Panc1 (cell line): ENCODE measurements around the gene GABRB1. TPM values are rescaled to one million over a fixed set of nuclear protein-coding genes. Genes with fewer than 3 reads are reported as not detected.

ENCODE experiments used
- ATAC-seq: fragments of 200-7000 bp; cut with Tn5 transposase; 2 replicates; pipeline ENCODE4 v1.9.1; 2020; ENCODE audit warnings: mild to moderate bottlenecking, moderate library complexity
- BruUV-seq: library from RNA; stranded (reverse); fragments of 400-500 nt; replicated peaks from 2 replicates; lab custom pipeline; 2021; lab: Mats Ljungman, UMichigan
- CTCF ChIA-PET: fragments of 300-600 bp; sonication (Branson Sonifier 250); formaldehyde crosslinking; loops from one replicate; lab custom pipeline; 2022; ENCODE audit warnings: antibody characterized with exemption; lab: Charles Lee
- POLR2A ChIA-PET: fragments of 300-600 bp; sonication (Branson Sonifier 250); formaldehyde crosslinking; loops from one replicate; lab custom pipeline; 2022; ENCODE audit warnings: antibody characterized with exemption; lab: Charles Lee
- DNase-seq: peaks from one replicate; pipeline ENCODE4 v3.0.0-alpha.2; 2010; ENCODE audit warnings: low read depth, low spot score
- H3K27ac ChIP-seq: 2 replicates; pipeline ENCODE4 v1.5.1; 2011; ENCODE audit warnings: mild to moderate bottlenecking, low read length, inconsistent platforms
- H3K27me3 ChIP-seq: fragments of 200-500 bp; sonication (Bioruptor generic); 2 replicates; pipeline ENCODE4 v1.6.0; 2014; ENCODE audit warnings: low read length, inconsistent platforms; ENCODE audit not compliant: control insufficient read depth, insufficient read depth
- H3K36me3 ChIP-seq: fragments of 200-500 bp; sonication (Bioruptor generic); 2 replicates; pipeline ENCODE4 v1.5.1; 2014; ENCODE audit warnings: inconsistent platforms, mild to moderate bottlenecking, low read length, moderate library complexity; ENCODE audit not compliant: control insufficient read depth, insufficient read depth
- H3K4me1 ChIP-seq: 2 replicates; pipeline ENCODE4 v1.5.1; 2011; ENCODE audit warnings: inconsistent platforms, mild to moderate bottlenecking, low read length, moderate library complexity; ENCODE audit not compliant: control insufficient read depth, insufficient read depth
- H3K4me3 ChIP-seq, 2 experiments: 2 replicates each; pipeline ENCODE4 v1.5.1; 2011 to 2012; ENCODE audit warnings: low read depth in 2 of 2, low read length in 2 of 2, mild to moderate bottlenecking in 2 of 2, inconsistent platforms in 1 of 2, moderate library complexity in 1 of 2
- H3K9me3 ChIP-seq: fragments of 200-500 bp; sonication (Bioruptor generic); 2 replicates; pipeline ENCODE4 v1.5.1; 2014; ENCODE audit warnings: low read depth, mild to moderate bottlenecking, inconsistent platforms, low read length, moderate library complexity; ENCODE audit not compliant: control insufficient read depth, insufficient read depth
- CTCF ChIP-seq: fragments of 450-650 bp; IDR thresholded peaks from 2 replicates; pipeline ENCODE4 v1.5.1; 2017; ENCODE audit warnings: mild to moderate bottlenecking
- POLR2AphosphoS5 ChIP-seq: IDR thresholded peaks from 2 replicates; pipeline ENCODE4 v1.6.1; 2012; ENCODE audit warnings: mild to moderate bottlenecking, low read depth, low read length, moderate library complexity
- REST ChIP-seq, 2 experiments: IDR thresholded peaks; 2 replicates each; pipeline ENCODE4 v1.6.1; 2011 to 2012; ENCODE audit warnings: low read depth in 2 of 2, control low read depth in 1 of 2, low read length in 1 of 2, mild to moderate bottlenecking in 1 of 2, moderate library complexity in 1 of 2; ENCODE audit not compliant: insufficient read depth in 1 of 2
- SIN3A ChIP-seq: IDR thresholded peaks from 2 replicates; pipeline ENCODE4 v1.6.1; 2012; ENCODE audit warnings: low read depth, mild to moderate bottlenecking, low read length, moderate library complexity, borderline replicate concordance; ENCODE audit not compliant: insufficient read depth
- TCF7L2 ChIP-seq: IDR thresholded peaks from 2 replicates; pipeline ENCODE4 v1.6.1; 2011; ENCODE audit warnings: mild to moderate bottlenecking, low read depth, low read length, inconsistent platforms
- in situ Hi-C: cut with HindIII; loops from 2 replicates; pipeline ENCODE4 v1.10.0; 2016; ENCODE audit warnings: low sequenced_read_pairs, low pct_unique_long_range_greater_than_20kb
- intact Hi-C: fragments of 100-400 bp; cut with micrococcal nuclease; formaldehyde crosslinking; loops from one replicate; pipeline ENCODE4 v1.10.0; 2022; ENCODE audit not compliant: unreplicated experiment
- total RNA-seq: library from RNA; stranded (reverse); gene quantifications from one replicate; pipeline ENCODE4 v1.2.1, GENCODE V29; 2021; ENCODE audit not compliant: unreplicated experiment

The GABRB1 gene
- total RNA-seq, 1 experiment from 2014 or later: not detected

GRCh38 chr4:47349326-47349725, 318.0 kb downstream of the GABRB1 start:
- in situ Hi-C loops (no loop called here), intact Hi-C loops (no loop called here)
- no peaks in the 10 kb centered on the region for H3K9me3 ChIP-seq
- H3K36me3 ChIP-seq: no peaks in the 10 kb centered on the region
- TF ChIP-seq POLR2AphosphoS5 (no peak), TCF7L2 (no peak), REST (IDR thresholded peaks at IDR 0.05; ENCODE audit: insufficient read depth in 1 of 2, low read depth in 2 of 2, low read length in 1 of 2) (no peak), SIN3A (no peak), CTCF (no peak)
- no peaks in the 10 kb centered on the region for H3K27me3 ChIP-seq
- no peak overlapping the region for H3K27ac ChIP-seq
- ChIA-PET POLR2A (no interaction called here), CTCF (no interaction called here)
- no peaks in the 10 kb centered on the region for H3K4me1 ChIP-seq
- ATAC-seq (no peak), DNase-seq (peak; percentile 55)
- H3K4me3 ChIP-seq: no peak overlapping the region
- no TSS peak for BruUV-seq

GRCh38 chr4:47355568-47355967, 324.2 kb downstream of the GABRB1 start:
- TF ChIP-seq CTCF (no peak), SIN3A (no peak), POLR2AphosphoS5 (no peak), TCF7L2 (no peak), REST (IDR thresholded peaks at IDR 0.05; ENCODE audit: insufficient read depth in 1 of 2, low read depth in 2 of 2, low read length in 1 of 2) (no peak)
- ATAC-seq: no peak
- no peak overlapping the region for H3K4me3 ChIP-seq
- no peaks in the 10 kb centered on the region for H3K27me3 ChIP-seq
- ChIA-PET CTCF (no interaction called here), POLR2A (no interaction called here)
- BruUV-seq: no TSS peak
- no peaks in the 10 kb centered on the region for H3K9me3 ChIP-seq
- no peaks in the 10 kb centered on the region for H3K36me3 ChIP-seq
- intact Hi-C loops: no loop called here
- DNase-seq: no peak
- H3K4me1 ChIP-seq: no peaks in the 10 kb centered on the region
- H3K27ac ChIP-seq: no peak overlapping the region
- in situ Hi-C loops: no loop called here
